OCI-LY1 (cell line): ENCODE measurements around the gene ASF1B.

ENCODE experiments used
- H2AFZ ChIP-seq: fragments of 200-600 bp; sonication (generic), shearing (Covaris generic); 2 replicates; pipeline ENCODE4 v1.6.0; 2014; ENCODE audit warnings: antibody characterized with exemption, mild to moderate bottlenecking, low read length
- H3F3A ChIP-seq: fragments of 200-600 bp; sonication (generic), shearing (Covaris generic); 2 replicates; pipeline ENCODE4 v1.6.0; 2014; ENCODE audit warnings: mild to moderate bottlenecking, antibody characterized with exemption, low read length, moderate library complexity; ENCODE audit not compliant: insufficient read depth
- H3K27ac ChIP-seq: fragments of 200-600 bp; sonication (generic); 2 replicates; pipeline ENCODE4 v1.5.1; 2014; ENCODE audit warnings: low read length, mixed run types, mild to moderate bottlenecking, low read depth; ENCODE audit not compliant: poor library complexity, severe bottlenecking
- H3K27me3 ChIP-seq: fragments of 200-600 bp; sonication (generic); 2 replicates; pipeline ENCODE4 v1.6.0; 2014; ENCODE audit warnings: antibody characterized with exemption, mild to moderate bottlenecking, low read length, moderate library complexity; ENCODE audit not compliant: insufficient read depth
- H3K36me3 ChIP-seq: fragments of 200-600 bp; sonication (generic); 2 replicates; pipeline ENCODE4 v1.6.1; 2014; ENCODE audit warnings: mild to moderate bottlenecking, antibody characterized with exemption, low read length, moderate library complexity, mixed read lengths; ENCODE audit not compliant: insufficient read depth
- H3K4me1 ChIP-seq: fragments of 200-600 bp; sonication (generic); 2 replicates; pipeline ENCODE4 v1.5.1; 2014; ENCODE audit warnings: mild to moderate bottlenecking, low read length, moderate library complexity; ENCODE audit not compliant: insufficient read depth, severe bottlenecking
- H3K4me2 ChIP-seq: fragments of 200-600 bp; sonication (generic), shearing (Covaris generic); 2 replicates; pipeline ENCODE4 v1.6.1; 2014; ENCODE audit warnings: low read length
- H3K4me3 ChIP-seq: fragments of 200-600 bp; sonication (generic); 2 replicates; pipeline ENCODE4 v1.5.1; 2014; ENCODE audit warnings: low read length, low read depth, mild to moderate bottlenecking, mixed read lengths; ENCODE audit not compliant: poor library complexity, severe bottlenecking
- H3K79me2 ChIP-seq: fragments of 200-600 bp; shearing (Covaris generic); 2 replicates; pipeline ENCODE4 v1.6.1; 2016; ENCODE audit warnings: mixed run types, low read length, mixed read lengths; ENCODE audit not compliant: insufficient read depth
- H3K9ac ChIP-seq: fragments of 200-600 bp; sonication (generic), shearing (Covaris generic); 2 replicates; pipeline ENCODE4 v1.6.1; 2014; ENCODE audit warnings: mild to moderate bottlenecking, low read length, mixed read lengths
- H3K9me2 ChIP-seq: fragments of 200-600 bp; sonication (generic), shearing (Covaris generic); 2 replicates; pipeline ENCODE4 v1.6.1; 2014; ENCODE audit warnings: low read depth, mild to moderate bottlenecking, low read length, mixed read lengths
- H3K9me3 ChIP-seq: fragments of 200-600 bp; shearing (Covaris generic); 2 replicates; pipeline ENCODE4 v1.6.1; 2014; ENCODE audit warnings: low read length, mixed read lengths
- H4K20me1 ChIP-seq: fragments of 200-600 bp; sonication (generic), shearing (Covaris generic); 2 replicates; pipeline ENCODE4 v1.6.0; 2016; ENCODE audit warnings: mild to moderate bottlenecking, low read length; ENCODE audit not compliant: insufficient read depth
- EZH2 ChIP-seq: fragments of 200-600 bp; sonication (generic), shearing (Covaris generic); IDR thresholded peaks from 2 replicates; pipeline ENCODE4 v1.8.0; 2017; ENCODE audit warnings: borderline replicate concordance, mixed run types, mild to moderate bottlenecking, antibody characterized with exemption, low read length, moderate library complexity, mixed read lengths
- TF ChIP-seq, protein P1 (sequence below): fragments of 200-600 bp; sonication (generic), shearing (Covaris generic); IDR thresholded peaks from 2 replicates; pipeline ENCODE4 v1.5.1; 2017; ENCODE audit warnings: mild to moderate bottlenecking, antibody characterized with exemption, low read length, moderate library complexity, mixed read lengths

ASF1B gene

DNA sequence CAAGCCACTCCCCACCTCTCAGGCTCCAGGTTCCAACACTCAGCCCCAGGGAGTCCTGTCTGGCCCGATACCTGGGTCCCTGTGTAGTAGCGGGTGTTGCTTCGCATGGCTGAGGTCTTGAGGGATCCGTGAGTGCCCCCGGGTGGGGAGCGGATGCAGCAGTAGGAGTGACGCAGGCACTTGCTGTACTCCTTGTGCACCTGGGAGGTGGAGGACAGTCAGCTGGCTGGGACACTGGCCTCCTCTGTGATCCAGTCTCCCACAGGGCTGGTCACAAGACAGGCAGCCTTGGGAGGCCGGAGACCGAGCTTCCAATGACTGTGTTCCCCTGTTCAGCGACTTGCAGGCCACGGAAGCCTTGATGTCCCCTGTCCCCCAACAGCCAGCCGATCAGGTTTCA is 16.3 kb upstream of the ASF1B start:
- no peak for TF ChIP-seq EZH2
- TF ChIP-seq, protein P1, sequence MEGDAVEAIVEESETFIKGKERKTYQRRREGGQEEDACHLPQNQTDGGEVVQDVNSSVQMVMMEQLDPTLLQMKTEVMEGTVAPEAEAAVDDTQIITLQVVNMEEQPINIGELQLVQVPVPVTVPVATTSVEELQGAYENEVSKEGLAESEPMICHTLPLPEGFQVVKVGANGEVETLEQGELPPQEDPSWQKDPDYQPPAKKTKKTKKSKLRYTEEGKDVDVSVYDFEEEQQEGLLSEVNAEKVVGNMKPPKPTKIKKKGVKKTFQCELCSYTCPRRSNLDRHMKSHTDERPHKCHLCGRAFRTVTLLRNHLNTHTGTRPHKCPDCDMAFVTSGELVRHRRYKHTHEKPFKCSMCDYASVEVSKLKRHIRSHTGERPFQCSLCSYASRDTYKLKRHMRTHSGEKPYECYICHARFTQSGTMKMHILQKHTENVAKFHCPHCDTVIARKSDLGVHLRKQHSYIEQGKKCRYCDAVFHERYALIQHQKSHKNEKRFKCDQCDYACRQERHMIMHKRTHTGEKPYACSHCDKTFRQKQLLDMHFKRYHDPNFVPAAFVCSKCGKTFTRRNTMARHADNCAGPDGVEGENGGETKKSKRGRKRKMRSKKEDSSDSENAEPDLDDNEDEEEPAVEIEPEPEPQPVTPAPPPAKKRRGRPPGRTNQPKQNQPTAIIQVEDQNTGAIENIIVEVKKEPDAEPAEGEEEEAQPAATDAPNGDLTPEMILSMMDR = no peak
- H2AFZ ChIP-seq = no peak overlapping the region
- H3K4me3 ChIP-seq = no peak overlapping the region
- H3K36me3 ChIP-seq = no peaks in the 10 kb centered on the region
- no peaks in the 10 kb centered on the region for H3K9me3 ChIP-seq
- H3K4me2 ChIP-seq = no peak overlapping the region
- H3K9me2 ChIP-seq = no peaks in the 10 kb centered on the region
- no peaks in the 10 kb centered on the region for H3K27me3 ChIP-seq
- H3F3A ChIP-seq = no peaks in the 10 kb centered on the region
- no peaks in the 10 kb centered on the region for H3K4me1 ChIP-seq
- no peak overlapping the region for H3K27ac ChIP-seq
- H4K20me1 ChIP-seq = no peaks in the 10 kb centered on the region
- no peak overlapping the region for H3K9ac ChIP-seq
- H3K79me2 ChIP-seq = no peaks in the 10 kb centered on the region

DNA sequence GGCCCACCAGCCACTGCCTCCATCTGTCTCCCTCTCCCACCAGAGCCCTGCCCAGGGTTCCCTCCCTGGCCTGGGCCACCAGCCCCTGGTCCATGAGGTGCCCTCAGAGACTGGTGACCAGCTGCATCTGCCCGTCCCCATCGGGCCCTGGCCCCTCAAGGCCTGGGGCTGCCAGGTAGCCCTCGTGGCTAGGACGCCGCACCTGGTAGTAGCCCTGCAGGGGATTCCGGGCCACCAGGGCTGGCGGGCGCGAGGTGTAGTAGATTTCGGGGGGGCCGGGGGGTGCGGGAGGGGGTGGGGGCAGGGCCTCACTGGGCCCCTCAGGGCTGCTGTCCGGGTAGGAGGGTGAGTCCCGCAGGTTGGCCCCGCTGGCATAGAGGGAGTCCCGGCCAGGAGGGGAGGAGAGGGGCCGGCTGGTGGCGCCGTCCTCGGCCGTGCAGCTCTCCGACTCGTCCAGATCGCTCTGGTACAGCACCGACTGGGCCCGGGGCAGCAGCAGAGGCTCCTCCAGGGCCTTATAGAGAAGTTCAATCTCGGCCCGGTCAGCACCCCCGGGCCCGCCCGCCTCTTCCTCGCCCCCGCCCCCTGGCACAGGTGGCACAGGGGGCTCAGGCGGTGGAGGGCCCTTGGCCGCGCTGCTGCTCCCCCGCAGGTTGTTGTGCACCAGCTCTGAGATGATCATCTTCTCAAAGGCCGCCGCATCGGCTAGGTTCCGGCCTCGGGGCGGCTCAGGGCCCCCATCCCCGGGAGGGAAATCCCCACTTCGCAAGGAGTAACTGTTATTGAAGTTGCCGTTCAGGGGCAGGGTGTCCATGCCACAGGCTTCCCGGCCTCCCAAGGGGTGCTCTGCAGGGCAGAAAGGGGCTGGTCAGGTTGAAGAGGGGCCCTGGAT is 14.6 kb upstream of the ASF1B start:
- H3F3A ChIP-seq = no peaks in the 10 kb centered on the region
- no peaks in the 10 kb centered on the region for H3K9me2 ChIP-seq
- no peak for TF ChIP-seq EZH2
- TF ChIP-seq, protein P1 = no peak
- H3K27me3 ChIP-seq = no peaks in the 10 kb centered on the region
- H3K36me3 ChIP-seq = no peaks in the 10 kb centered on the region
- no peaks in the 10 kb centered on the region for H4K20me1 ChIP-seq
- no peaks in the 10 kb centered on the region for H3K9me3 ChIP-seq
- H3K4me3 ChIP-seq = no peak overlapping the region
- H3K4me1 ChIP-seq = no peaks in the 10 kb centered on the region
- H3K4me2 ChIP-seq = no peak overlapping the region
- no peaks in the 10 kb centered on the region for H3K79me2 ChIP-seq
- no peak overlapping the region for H3K27ac ChIP-seq
- no peak overlapping the region for H2AFZ ChIP-seq
- H3K9ac ChIP-seq = no peak overlapping the region

DNA sequence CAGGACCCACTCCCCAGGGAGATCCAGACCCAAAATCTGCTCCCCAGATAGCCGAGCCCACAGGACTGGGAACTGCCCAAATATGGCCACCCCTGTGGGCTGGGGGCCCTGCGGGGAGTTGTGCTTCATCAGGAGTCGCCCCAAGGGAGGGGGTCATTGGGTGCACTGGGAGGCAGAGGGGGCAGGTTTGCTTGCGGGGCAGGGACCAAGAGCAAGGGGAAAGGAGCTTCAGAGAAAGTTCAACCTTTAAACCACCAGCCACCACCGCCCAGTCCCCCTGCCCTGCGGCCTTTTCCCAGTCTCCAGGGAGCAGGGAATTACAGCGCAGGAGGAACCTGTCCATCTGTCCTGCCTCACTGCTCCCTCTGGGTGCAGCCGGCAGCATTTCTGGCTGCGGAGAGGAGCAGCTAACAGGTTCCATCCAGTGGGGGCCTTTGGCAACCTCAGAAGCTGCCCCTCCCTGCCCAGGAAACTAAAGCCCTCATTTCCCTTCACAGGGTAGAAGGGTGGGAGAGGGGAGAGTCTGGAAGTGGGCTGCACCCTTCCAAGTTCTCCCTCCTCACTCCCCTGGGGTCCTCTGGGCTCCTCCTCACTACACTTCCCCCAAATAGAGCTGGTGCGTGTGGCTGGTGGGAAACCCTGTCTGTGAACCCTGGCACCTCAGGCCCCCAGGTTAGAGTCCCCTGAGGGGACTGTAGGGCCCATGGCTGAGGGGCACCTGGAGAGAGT is 13.8 kb upstream of the ASF1B start:
- Histone ChIP-seq H3K9ac (no peak overlapping the region), H3K4me1 (no peaks in the 10 kb centered on the region), H3K27ac (no peak overlapping the region), H3K4me2 (no peak overlapping the region), H2AFZ (no peak overlapping the region), H3F3A (no peaks in the 10 kb centered on the region), H3K4me3 (no peak overlapping the region), H3K79me2 (no peaks in the 10 kb centered on the region), H3K27me3 (no peaks in the 10 kb centered on the region), H3K36me3 (no peaks in the 10 kb centered on the region), H3K9me3 (no peaks in the 10 kb centered on the region), H4K20me1 (no peaks in the 10 kb centered on the region), H3K9me2 (no peaks in the 10 kb centered on the region)
- no peak for TF ChIP-seq EZH2
- TF ChIP-seq, protein P1 = no peak
